ENCODE data around the gene HOXA7. TPM values are rescaled to one million over a fixed set of nuclear protein-coding genes. Genes with fewer than 3 reads are reported as not detected.

The HOXA7 gene
- total RNA-seq, 1 experiment from 2014 or later = 7.5 TPM

DNA sequence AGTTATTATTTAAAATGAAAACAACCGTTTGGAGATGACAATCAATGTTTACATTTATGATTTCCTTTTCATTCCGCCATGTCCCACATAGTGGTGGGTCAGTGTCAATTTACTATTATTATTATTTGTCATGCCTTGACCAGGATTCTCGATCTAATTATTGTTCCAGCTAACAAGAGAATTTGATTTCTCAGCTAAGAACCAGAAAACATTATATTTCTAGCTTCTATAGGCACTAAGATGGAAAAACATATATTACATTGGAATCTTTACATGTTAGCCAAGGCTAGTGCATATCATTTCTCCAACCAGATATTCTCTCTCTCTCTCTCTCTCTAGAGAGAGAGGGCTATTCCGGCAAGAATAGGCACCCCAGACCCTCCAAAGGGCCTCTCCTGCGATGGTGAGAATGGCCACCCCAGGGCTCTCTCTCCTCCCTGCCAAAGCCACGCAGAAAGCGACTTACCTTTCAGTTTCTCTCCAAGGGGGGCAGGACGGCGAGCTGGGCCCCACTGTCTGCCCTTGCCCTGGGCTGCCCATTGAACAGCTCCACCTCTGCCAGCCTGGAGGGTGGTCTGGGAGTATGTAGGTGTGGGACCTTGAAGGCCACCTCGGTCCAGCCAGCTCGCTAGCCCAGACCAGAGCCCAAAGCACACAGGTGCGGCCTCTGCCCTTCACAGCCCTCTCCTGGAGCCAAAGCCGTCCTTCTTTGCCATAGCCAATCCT is 6.5 kb downstream of the HOXA7 start:
- Histone ChIP-seq H3K79me2 (ENCODE audit: low read length) (peaks cover 37% of the 10 kb centered on the region), H3K4me3 (ENCODE audit: low read length) (peak overlapping the region; percentile 84), H4K20me1 (ENCODE audit: insufficient read depth, low read depth, low read length) (no peaks in the 10 kb centered on the region)

DNA sequence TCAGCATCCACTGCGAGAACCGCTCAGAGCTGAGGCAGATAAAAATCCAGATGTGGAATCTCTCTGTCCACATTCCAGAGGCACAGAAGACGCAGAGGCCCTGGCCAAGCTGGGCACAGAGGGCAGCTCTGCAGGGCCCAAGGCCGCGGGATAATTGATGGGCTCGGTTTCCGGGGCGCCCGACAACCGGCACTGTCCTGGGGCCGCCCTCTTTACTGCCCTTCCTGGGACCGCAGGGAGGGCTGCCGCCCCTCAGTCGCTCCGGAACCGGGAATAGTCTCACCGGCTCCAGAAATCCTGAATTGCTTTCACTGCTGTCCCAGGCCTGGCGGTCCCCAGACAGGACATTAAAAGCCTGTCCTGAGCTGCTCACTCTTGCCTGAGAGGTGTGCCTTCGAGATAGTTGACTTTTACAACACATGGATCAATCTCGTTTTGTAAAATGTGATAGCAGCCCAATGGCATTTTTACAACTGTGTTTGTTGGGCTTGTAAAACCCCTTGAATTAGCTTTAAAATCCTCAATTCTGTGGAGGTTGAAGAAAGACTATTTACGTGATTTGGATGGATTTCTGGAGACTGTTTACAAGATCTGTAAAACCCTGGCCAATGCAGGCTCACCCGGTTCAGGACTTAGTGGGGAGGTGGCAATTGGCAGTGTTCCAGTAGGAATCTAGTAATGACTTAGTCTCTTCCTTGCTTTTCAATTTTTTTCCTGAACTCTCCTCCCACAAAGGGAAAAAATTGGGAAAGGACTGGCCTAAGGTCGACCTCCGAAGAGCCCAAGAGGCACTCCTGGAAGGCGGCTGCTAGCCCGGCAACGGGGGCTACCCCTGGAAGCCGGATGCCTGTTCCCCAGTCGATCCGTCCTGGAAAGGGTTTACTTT is 7.5 kb downstream of the HOXA7 start:
- Histone ChIP-seq H3K9ac (ENCODE audit: low read length) (peak overlapping the region; percentile 84), H3K27ac (ENCODE audit: low read length) (no peak overlapping the region), H3K4me3 (ENCODE audit: low read length) (peak overlapping the region; percentile 84), H3K4me2 (ENCODE audit: low read depth, low read length, poor library complexity, severe bottlenecking) (peak overlapping the region; percentile 88), H3K9me2 (replicated peaks; ENCODE audit: insufficient read depth, low read length) (no peaks in the 10 kb centered on the region), H3K9me3 (ENCODE audit: low read length) (no peaks in the 10 kb centered on the region), H4K20me1 (ENCODE audit: insufficient read depth, low read depth, low read length) (no peaks in the 10 kb centered on the region), H3K27me3 (ENCODE audit: low read length) (no peaks in the 10 kb centered on the region), H2AFZ (ENCODE audit: low read length) (no peak overlapping the region), H3K4me1 (ENCODE audit: low read length) (peaks cover 31% of the 10 kb centered on the region), H3K36me3 (ENCODE audit: insufficient read depth, low read length) (peaks cover 9% of the 10 kb centered on the region; the same call in 1 of the 2 replicates), H3K79me2 (ENCODE audit: low read length) (peaks cover 37% of the 10 kb centered on the region)
- no peak for DNase-seq

More for the DNA sequence above, 6.5 kb downstream of the HOXA7 start:
- no peaks in the 10 kb centered on the region for H3K9me2 ChIP-seq (replicated peaks; ENCODE audit: insufficient read depth, low read length)
- H2AFZ ChIP-seq (ENCODE audit: low read length) = peak overlapping the region; percentile 91
- H3K36me3 ChIP-seq (ENCODE audit: insufficient read depth, low read length) = peaks cover 7% of the 10 kb centered on the region; the same call in 1 of the 2 replicates
- H3K27me3 ChIP-seq (ENCODE audit: low read length) = no peaks in the 10 kb centered on the region
- H3K9ac ChIP-seq (ENCODE audit: low read length) = peak overlapping the region; percentile 84
- peak; percentile 69 for DNase-seq
- 0 out of 2 replicates have a peak overlapping the region, but pooled peaks have one; percentile 16 for H3K27ac ChIP-seq (ENCODE audit: low read length)
- H3K9me3 ChIP-seq (ENCODE audit: low read length) = no peaks in the 10 kb centered on the region
- peaks cover 39% of the 10 kb centered on the region for H3K4me1 ChIP-seq (ENCODE audit: low read length)
- H3K4me2 ChIP-seq (ENCODE audit: low read depth, low read length, poor library complexity, severe bottlenecking) = peak overlapping the region; percentile 88

DNA sequence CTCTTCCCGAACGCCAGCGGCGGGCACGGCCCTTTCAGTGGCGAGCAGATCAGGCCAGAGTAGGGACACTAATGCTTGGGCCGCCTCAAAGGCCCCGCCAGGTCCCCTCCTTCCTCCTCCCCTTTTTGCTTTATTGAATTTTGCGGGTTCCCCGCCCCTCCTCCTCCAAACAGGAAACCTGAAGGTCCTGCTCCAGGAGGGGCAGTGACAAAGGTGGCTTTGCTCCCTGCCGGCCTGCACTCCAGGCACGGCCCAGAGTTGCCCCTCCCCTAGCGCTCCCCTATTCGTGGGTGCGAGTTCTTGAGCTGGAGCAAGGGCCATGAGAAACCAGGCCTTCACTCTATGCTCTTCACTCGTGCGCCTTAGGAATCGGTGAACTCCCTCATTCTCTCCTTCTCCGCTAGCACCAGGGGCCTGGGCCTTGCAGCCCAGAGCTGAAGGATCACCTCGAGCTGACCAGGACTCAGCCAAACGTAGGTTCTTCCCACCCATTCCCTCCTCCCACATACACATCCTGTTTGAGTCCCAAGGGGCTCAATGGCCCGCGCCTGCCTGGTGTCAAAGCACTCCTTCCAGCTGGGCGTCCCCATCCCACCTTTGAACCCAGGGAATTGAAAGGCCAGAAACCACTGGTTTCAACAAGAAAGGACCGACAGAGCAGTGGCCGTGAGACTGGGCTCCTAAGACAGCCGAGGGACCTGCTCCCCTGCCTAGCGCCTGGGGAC is 8.3 kb downstream of the HOXA7 start:
- H3K4me3 ChIP-seq (ENCODE audit: low read length) = peak overlapping the region; percentile 84; the same call in 1 of the 2 replicates
- H3K4me2 ChIP-seq (ENCODE audit: low read depth, low read length, poor library complexity, severe bottlenecking) = peak overlapping the region; percentile 88
- H3K79me2 ChIP-seq (ENCODE audit: low read length) = peaks cover 37% of the 10 kb centered on the region
- no peaks in the 10 kb centered on the region for H3K9me2 ChIP-seq (replicated peaks; ENCODE audit: insufficient read depth, low read length)
- H4K20me1 ChIP-seq (ENCODE audit: insufficient read depth, low read depth, low read length) = no peaks in the 10 kb centered on the region
- H2AFZ ChIP-seq (ENCODE audit: low read length) = no peak overlapping the region
- no peak overlapping the region for H3K27ac ChIP-seq (ENCODE audit: low read length)
- H3K9me3 ChIP-seq (ENCODE audit: low read length) = no peaks in the 10 kb centered on the region
- H3K36me3 ChIP-seq (ENCODE audit: insufficient read depth, low read length) = peaks cover 11% of the 10 kb centered on the region; the same call in 1 of the 2 replicates
- no peak for DNase-seq
- peaks cover 31% of the 10 kb centered on the region for H3K4me1 ChIP-seq (ENCODE audit: low read length)
- H3K9ac ChIP-seq (ENCODE audit: low read length) = peak overlapping the region; percentile 84
- H3K27me3 ChIP-seq (ENCODE audit: low read length) = no peaks in the 10 kb centered on the region

DNA sequence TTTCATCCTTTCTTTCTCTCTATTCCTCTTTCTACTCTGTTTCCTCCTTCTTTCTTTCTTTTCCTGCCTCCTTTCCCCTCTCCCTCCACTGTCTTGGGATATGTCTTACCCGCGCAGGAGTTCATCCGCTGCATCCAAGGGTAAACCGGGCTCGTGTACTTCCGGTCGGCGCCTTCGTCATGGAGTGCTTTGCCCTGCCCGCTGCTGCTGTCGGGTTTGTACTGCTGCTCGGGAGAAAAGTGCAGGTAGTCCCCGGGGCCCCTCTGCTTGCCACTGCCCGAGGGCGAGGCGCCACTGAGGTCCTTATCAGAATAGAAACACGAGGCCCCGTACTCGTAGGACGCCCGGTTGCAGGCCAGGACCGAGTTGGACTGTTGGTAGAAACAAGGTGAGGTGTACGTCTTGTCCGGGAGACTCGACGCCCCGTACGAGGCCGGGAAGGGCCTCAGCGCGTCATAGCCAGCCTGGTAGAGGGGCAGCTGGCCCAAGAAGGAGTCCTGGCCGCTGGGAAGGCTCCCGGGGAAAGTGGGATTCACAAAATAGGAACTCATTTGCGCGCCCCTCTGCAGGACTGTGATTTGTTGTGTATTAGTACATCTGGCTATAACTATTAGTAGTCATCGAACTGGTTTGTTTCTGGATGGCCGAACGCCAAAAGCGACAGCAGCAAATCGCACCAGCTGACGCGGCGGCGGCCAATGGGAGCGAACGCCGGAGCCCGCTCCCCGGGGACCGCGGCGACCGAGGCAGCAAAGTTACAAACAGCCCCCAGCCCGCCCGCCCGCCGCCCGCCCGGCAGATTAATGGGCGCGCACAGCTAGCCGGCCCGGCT is 9.1 kb downstream of the HOXA7 start, which contains the start of gene HOXA6:
Gene HOXA6 (minus strand): TSS at position 576 of the 832 bp plus-strand sequence. CDS start 25 bp downstream, at position 551.
- Histone ChIP-seq H3K9ac (ENCODE audit: low read length) (peak within 1 kb of the TSS; percentile 84), H3K9me3 (ENCODE audit: low read length) (no peaks in the 10 kb centered on the region), H3K9me2 (replicated peaks; ENCODE audit: insufficient read depth, low read length) (no peaks in the 10 kb centered on the region), H3K4me3 (ENCODE audit: low read length) (peak within 1 kb of the TSS; percentile 84; the same call in 1 of the 2 replicates), H3K36me3 (ENCODE audit: insufficient read depth, low read length) (peaks cover 11% of the 10 kb centered on the region; the same call in 1 of the 2 replicates), H2AFZ (ENCODE audit: low read length) (no peak within 1 kb of the TSS), H3K27me3 (ENCODE audit: low read length) (no peaks in the 10 kb centered on the region), H3K79me2 (ENCODE audit: low read length) (peaks cover 37% of the 10 kb centered on the region), H4K20me1 (ENCODE audit: insufficient read depth, low read depth, low read length) (no peaks in the 10 kb centered on the region), H3K4me1 (ENCODE audit: low read length) (peaks cover 31% of the 10 kb centered on the region), H3K4me2 (ENCODE audit: low read depth, low read length, poor library complexity, severe bottlenecking) (peak within 1 kb of the TSS; percentile 88), H3K27ac (ENCODE audit: low read length) (no peak within 1 kb of the TSS)
- DNase-seq = no peak

DNA sequence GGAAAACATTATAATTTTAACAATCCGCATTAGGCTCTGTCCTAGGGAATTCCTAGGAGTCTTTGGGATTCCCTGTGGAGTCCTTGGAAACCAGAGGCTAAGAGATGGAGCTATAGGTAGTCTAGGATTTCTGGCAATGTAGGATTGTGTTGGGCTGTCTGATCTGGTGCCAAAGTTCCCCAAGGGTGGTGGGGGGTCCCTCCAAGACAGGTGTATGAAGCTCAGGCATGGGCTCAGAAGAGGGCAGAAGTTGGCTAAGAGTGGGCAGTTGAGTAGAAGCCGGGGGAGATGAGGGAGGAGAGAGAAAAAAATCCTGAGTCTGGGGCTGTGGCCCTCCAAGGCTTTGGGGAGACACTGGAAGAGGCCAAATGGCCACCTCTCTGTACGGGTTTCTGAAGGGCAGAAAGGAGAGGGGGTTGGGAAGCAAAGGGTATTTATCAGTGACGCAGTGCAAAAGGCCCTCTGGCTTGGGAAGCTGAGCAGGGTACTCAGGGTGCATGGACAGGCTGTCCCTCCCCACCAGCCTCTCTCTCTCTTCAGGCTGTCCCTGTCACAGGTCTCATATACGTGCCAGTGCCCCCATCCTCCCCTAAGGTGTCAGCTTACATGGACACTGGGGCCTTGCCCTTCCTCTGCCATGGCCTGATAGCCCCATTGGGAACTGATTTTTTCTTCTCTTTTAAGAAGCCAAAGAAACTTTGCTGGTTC is 9.8 kb downstream of the HOXA7 start:
- Histone ChIP-seq H3K9ac (ENCODE audit: low read length) (no peak overlapping the region), H3K9me2 (replicated peaks; ENCODE audit: insufficient read depth, low read length) (no peaks in the 10 kb centered on the region), H3K9me3 (ENCODE audit: low read length) (no peaks in the 10 kb centered on the region), H3K27ac (ENCODE audit: low read length) (no peak overlapping the region), H3K79me2 (ENCODE audit: low read length) (peaks cover 37% of the 10 kb centered on the region), H3K4me2 (ENCODE audit: low read depth, low read length, poor library complexity, severe bottlenecking) (no peak overlapping the region), H3K36me3 (ENCODE audit: insufficient read depth, low read length) (peaks cover 11% of the 10 kb centered on the region; the same call in 1 of the 2 replicates), H2AFZ (ENCODE audit: low read length) (no peak overlapping the region), H3K4me1 (ENCODE audit: low read length) (peaks cover 24% of the 10 kb centered on the region), H3K4me3 (ENCODE audit: low read length) (no peak overlapping the region), H3K27me3 (ENCODE audit: low read length) (no peaks in the 10 kb centered on the region), H4K20me1 (ENCODE audit: insufficient read depth, low read depth, low read length) (no peaks in the 10 kb centered on the region)
- DNase-seq = no peak

DNA sequence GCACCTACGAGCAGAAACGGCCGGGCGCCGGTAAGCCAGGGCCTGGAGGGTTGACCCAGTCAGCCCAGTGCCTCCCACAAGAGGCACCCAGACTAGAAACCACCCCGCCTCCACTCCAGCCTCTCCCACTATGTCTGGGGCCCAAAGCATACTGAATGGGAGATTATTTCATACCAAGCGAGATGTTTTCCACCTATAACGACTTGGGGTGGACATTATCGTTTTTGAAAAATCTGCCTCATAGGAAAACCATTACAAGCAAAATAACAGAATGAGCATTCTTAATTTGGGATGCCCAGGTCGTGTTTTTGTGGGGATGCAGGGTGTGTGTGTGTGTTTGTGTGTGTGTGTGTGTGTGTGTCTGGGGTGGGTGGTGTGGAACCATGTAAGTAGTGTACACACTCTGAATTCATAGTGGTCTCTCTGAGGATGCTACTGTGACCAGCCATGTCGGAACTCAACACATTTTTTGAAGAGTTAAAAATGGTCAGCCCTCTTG is 10.5 kb downstream of the HOXA7 start:
- DNase-seq = no peak
- H3K36me3 ChIP-seq (ENCODE audit: insufficient read depth, low read length) = peaks cover 11% of the 10 kb centered on the region; the same call in 1 of the 2 replicates
- H3K4me1 ChIP-seq (ENCODE audit: low read length) = peaks cover 17% of the 10 kb centered on the region
- H3K27ac ChIP-seq (ENCODE audit: low read length) = no peak overlapping the region
- no peaks in the 10 kb centered on the region for H4K20me1 ChIP-seq (ENCODE audit: insufficient read depth, low read depth, low read length)
- no peak overlapping the region for H2AFZ ChIP-seq (ENCODE audit: low read length)
- H3K9me3 ChIP-seq (ENCODE audit: low read length) = no peaks in the 10 kb centered on the region
- peaks cover 37% of the 10 kb centered on the region for H3K79me2 ChIP-seq (ENCODE audit: low read length)
- no peak overlapping the region for H3K4me2 ChIP-seq (ENCODE audit: low read depth, low read length, poor library complexity, severe bottlenecking)
- no peak overlapping the region for H3K4me3 ChIP-seq (ENCODE audit: low read length)
- H3K9ac ChIP-seq (ENCODE audit: low read length) = no peak overlapping the region
- no peaks in the 10 kb centered on the region for H3K9me2 ChIP-seq (replicated peaks; ENCODE audit: insufficient read depth, low read length)
- no peaks in the 10 kb centered on the region for H3K27me3 ChIP-seq (ENCODE audit: low read length)
